ENCODE results near the gene TNPO3.

Gene TNPO3

GRCh38 chr7:128951296-128951695, 103.6 kb downstream of the TNPO3 start:
- DNase-seq (ENCODE audit: low read depth), result peak; percentile 55
- TF ChIP-seq MAX (IDR thresholded peaks at IDR 0.05; ENCODE audit: low read depth, low read length) (no peak), MYC (IDR thresholded peaks at IDR 0.05; ENCODE audit: low read depth, low read length) (no peak), CTCF (IDR thresholded peaks at IDR 0.05; ENCODE audit: low read depth, low read length) (no peak), POLR2A (IDR thresholded peaks at IDR 0.05; ENCODE audit: extremely low read depth, insufficient read length) (no peak)
- H3K4me3 ChIP-seq (ENCODE audit: low read depth, low read length), result no peak overlapping the region

- no peak overlapping the region for H3K4me3 ChIP-seq (ENCODE audit: low read depth, low read length)
- TF ChIP-seq MAX (IDR thresholded peaks at IDR 0.05; ENCODE audit: low read depth, low read length) (no peak), MYC (IDR thresholded peaks at IDR 0.05; ENCODE audit: low read depth, low read length) (peak; percentile 12; the same call in 1 of the 2 replicates)
- peak; percentile 96 for DNase-seq (ENCODE audit: low read depth)
Observed at GRCh38 chr7:128948976-128949760, 105.7 kb downstream of the TNPO3 start.

GRCh38 chr7:128948312-128948973, 106.5 kb downstream of the TNPO3 start:
- peak; percentile 100 for DNase-seq (ENCODE audit: low read depth)
- H3K4me3 ChIP-seq (ENCODE audit: low read depth, low read length), result no peak overlapping the region
- TF ChIP-seq POLR2A (IDR thresholded peaks at IDR 0.05; ENCODE audit: extremely low read depth, insufficient read length) (no peak), MAX (IDR thresholded peaks at IDR 0.05; ENCODE audit: low read depth, low read length) (peak; percentile 89), CTCF (IDR thresholded peaks at IDR 0.05; ENCODE audit: low read depth, low read length) (no peak), MYC (IDR thresholded peaks at IDR 0.05; ENCODE audit: low read depth, low read length) (peak; percentile 87)

GRCh38 chr7:128947854-128948253, 107.1 kb downstream of the TNPO3 start:
- peak; percentile 63 for DNase-seq (ENCODE audit: low read depth)
- TF ChIP-seq CTCF (IDR thresholded peaks at IDR 0.05; ENCODE audit: low read depth, low read length), result no peak
- TF ChIP-seq MYC (IDR thresholded peaks at IDR 0.05; ENCODE audit: low read depth, low read length), result no peak
- TF ChIP-seq POLR2A (IDR thresholded peaks at IDR 0.05; ENCODE audit: extremely low read depth, insufficient read length), result no peak
- TF ChIP-seq MAX (IDR thresholded peaks at IDR 0.05; ENCODE audit: low read depth, low read length), result no peak
- no peak overlapping the region for H3K4me3 ChIP-seq (ENCODE audit: low read depth, low read length)

- DNase-seq (ENCODE audit: low read depth), result peak; percentile 48
- H3K4me3 ChIP-seq (ENCODE audit: low read depth, low read length), result no peak overlapping the region
- TF ChIP-seq POLR2A (IDR thresholded peaks at IDR 0.05; ENCODE audit: extremely low read depth, insufficient read length), result no peak
- TF ChIP-seq CTCF (IDR thresholded peaks at IDR 0.05; ENCODE audit: low read depth, low read length), result peak; percentile 60
- TF ChIP-seq MAX (IDR thresholded peaks at IDR 0.05; ENCODE audit: low read depth, low read length), result no peak
Observed at GRCh38 chr7:128946936-128947830, 107.7 kb downstream of the TNPO3 start.
